A673 (cell line): ENCODE data around the gene CACNA2D3. TPM values are rescaled to one million over a fixed set of nuclear protein-coding genes. Genes with fewer than 3 reads are reported as not detected.

Experiments used
- BruUV-seq: library from RNA; stranded (reverse); fragments of 400-500 nt; replicated peaks from 2 replicates; lab custom pipeline; 2021; lab: Mats Ljungman, UMichigan
- CTCF ChIA-PET: fragments of 300-600 bp; sonication (Branson Sonifier 250); formaldehyde crosslinking; loops from one replicate; lab custom pipeline; 2022; ENCODE audit warnings: antibody characterized with exemption; lab: Charles Lee
- POLR2A ChIA-PET: fragments of 300-600 bp; sonication (Branson Sonifier 250); formaldehyde crosslinking; loops from one replicate; lab custom pipeline; 2022; ENCODE audit warnings: antibody characterized with exemption; ENCODE audit not compliant: low non-redundant PET; lab: Charles Lee
- DNase-seq: peaks from one replicate; pipeline ENCODE4 v3.0.0-alpha.2; 2015; ENCODE audit warnings: low spot score
- H3K27ac ChIP-seq: fragments of 200-600 bp; sonication (generic); 2 replicates; pipeline ENCODE4 v1.5.1; 2016; ENCODE audit warnings: mixed run types, low read depth, mild to moderate bottlenecking, mixed read lengths, antibody characterized with exemption, low read length; ENCODE audit not compliant: poor library complexity, severe bottlenecking
- H3K27me3 ChIP-seq: fragments of 200-600 bp; sonication (generic); replicated peaks from 2 replicates; pipeline ENCODE4 v1.6.1; 2017; ENCODE audit warnings: mixed run types, low read depth, mild to moderate bottlenecking, mixed read lengths, antibody characterized with exemption, low read length; ENCODE audit not compliant: insufficient read depth, poor library complexity
- H3K36me3 ChIP-seq: fragments of 200-600 bp; sonication (generic); 2 replicates; pipeline ENCODE4 v1.6.1; 2016; ENCODE audit warnings: mixed run types, mild to moderate bottlenecking, mixed read lengths, antibody characterized with exemption, low read length; ENCODE audit not compliant: insufficient read depth, poor library complexity, severe bottlenecking
- H3K4me1 ChIP-seq: fragments of 200-600 bp; sonication (generic); 2 replicates; pipeline ENCODE4 v1.6.1; 2017; ENCODE audit warnings: mixed run types, mild to moderate bottlenecking, mixed read lengths, antibody characterized with exemption, low read length; ENCODE audit not compliant: insufficient read depth, poor library complexity, severe bottlenecking
- H3K4me3 ChIP-seq: fragments of 200-600 bp; sonication (generic); 2 replicates; pipeline ENCODE4 v1.5.1; 2016; ENCODE audit warnings: low read depth, mixed run types, mild to moderate bottlenecking, mixed read lengths, low read length; ENCODE audit not compliant: poor library complexity, severe bottlenecking
- H3K9me3 ChIP-seq: fragments of 200-600 bp; sonication (generic); 2 replicates; pipeline ENCODE4 v1.6.1; 2016; ENCODE audit warnings: mixed run types, low read depth, mild to moderate bottlenecking, mixed read lengths, antibody characterized with exemption, low read length; ENCODE audit not compliant: poor library complexity, severe bottlenecking
- EZH2 ChIP-seq: fragments of 200-600 bp; sonication (generic); IDR thresholded peaks from 2 replicates; pipeline ENCODE4 v1.6.1; 2017; ENCODE audit warnings: borderline replicate concordance, low read depth, mild to moderate bottlenecking, mixed read lengths, antibody characterized with exemption, low read length; ENCODE audit not compliant: poor library complexity, severe bottlenecking
- intact Hi-C: fragments of 100-400 bp; cut with micrococcal nuclease; formaldehyde crosslinking; loops from one replicate; pipeline ENCODE4 v1.10.0; 2022; ENCODE audit not compliant: unreplicated experiment
- total RNA-seq: library from RNA; stranded (reverse); gene quantifications from 2 replicates; pipeline ENCODE4 v1.2.3, GENCODE V29; 2021
- TF ChIP-seq, protein P1 (sequence below): fragments of 300-800, 200-600 bp; sonication (generic); conservative IDR thresholded peaks from 2 replicates; pipeline ENCODE4 v1.5.1; 2017; ENCODE audit warnings: low read depth, mild to moderate bottlenecking, antibody characterized with exemption, low read length, moderate library complexity, mixed read lengths

CACNA2D3 gene
- total RNA-seq, 1 experiment from 2014 or later: not detected

DNA sequence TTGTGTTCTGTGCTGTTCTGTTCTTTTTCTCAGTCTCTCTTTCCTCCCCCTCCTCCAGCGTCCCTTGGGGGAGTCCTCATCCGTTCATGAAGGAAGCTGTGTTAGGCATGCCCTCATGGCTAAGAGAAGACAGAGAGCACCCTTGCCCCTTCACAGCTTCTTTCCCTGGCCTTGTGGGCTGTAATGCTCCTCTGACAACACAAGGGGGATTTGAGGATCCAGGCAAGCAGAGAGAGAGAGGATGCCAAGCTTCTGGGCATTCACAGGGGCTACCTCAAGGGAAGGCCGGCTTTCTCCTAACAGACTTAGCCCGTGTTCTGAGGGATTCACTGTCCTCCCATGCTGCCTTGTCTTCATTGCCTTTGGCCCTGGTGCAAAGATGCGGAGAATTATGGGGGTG lies 416.0 kb downstream of the CACNA2D3 start:
- Histone ChIP-seq H3K4me3 (no peak overlapping the region), H3K4me1 (no peaks in the 10 kb centered on the region), H3K9me3 (no peaks in the 10 kb centered on the region), H3K27ac (no peak overlapping the region), H3K27me3 (no peaks in the 10 kb centered on the region), H3K36me3 (no peaks in the 10 kb centered on the region)
- CTCF ChIA-PET: interaction anchor here (0.8 kb wide), 1 partner anchor 13 kb away, joined by 3 read pairs; no protein-coding TSS in a partner anchor
- peak; percentile 32 for DNase-seq
- no TSS peak for BruUV-seq
- TF ChIP-seq, protein P1, sequence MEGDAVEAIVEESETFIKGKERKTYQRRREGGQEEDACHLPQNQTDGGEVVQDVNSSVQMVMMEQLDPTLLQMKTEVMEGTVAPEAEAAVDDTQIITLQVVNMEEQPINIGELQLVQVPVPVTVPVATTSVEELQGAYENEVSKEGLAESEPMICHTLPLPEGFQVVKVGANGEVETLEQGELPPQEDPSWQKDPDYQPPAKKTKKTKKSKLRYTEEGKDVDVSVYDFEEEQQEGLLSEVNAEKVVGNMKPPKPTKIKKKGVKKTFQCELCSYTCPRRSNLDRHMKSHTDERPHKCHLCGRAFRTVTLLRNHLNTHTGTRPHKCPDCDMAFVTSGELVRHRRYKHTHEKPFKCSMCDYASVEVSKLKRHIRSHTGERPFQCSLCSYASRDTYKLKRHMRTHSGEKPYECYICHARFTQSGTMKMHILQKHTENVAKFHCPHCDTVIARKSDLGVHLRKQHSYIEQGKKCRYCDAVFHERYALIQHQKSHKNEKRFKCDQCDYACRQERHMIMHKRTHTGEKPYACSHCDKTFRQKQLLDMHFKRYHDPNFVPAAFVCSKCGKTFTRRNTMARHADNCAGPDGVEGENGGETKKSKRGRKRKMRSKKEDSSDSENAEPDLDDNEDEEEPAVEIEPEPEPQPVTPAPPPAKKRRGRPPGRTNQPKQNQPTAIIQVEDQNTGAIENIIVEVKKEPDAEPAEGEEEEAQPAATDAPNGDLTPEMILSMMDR: peak; percentile 39
- TF ChIP-seq EZH2: no peak
- intact Hi-C loops: no loop called here
- POLR2A ChIA-PET: no interaction called here

DNA sequence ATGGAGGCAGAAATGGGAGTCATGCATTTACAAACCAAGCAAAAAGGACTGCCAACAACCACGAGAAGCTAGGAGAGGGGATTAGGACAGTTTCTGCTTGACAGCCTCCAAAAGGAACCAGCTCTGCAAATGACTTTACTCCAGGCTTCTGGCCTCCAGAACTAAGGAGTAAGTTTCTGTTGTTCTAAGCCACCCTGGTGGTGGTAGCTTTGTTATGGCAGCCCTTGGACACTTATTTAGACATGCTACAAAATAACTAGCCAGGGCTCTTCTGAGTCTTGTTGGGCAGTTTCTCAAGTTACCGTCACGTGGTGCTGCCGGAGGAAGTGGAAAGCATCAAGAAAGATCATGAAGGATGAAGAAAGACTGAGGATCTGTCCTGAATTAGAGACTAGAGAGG lies 419.0 kb downstream of the CACNA2D3 start:
- POLR2A ChIA-PET: no interaction called here
- no peaks in the 10 kb centered on the region for H3K27me3 ChIP-seq
- no peak overlapping the region for H3K4me3 ChIP-seq

DNA sequence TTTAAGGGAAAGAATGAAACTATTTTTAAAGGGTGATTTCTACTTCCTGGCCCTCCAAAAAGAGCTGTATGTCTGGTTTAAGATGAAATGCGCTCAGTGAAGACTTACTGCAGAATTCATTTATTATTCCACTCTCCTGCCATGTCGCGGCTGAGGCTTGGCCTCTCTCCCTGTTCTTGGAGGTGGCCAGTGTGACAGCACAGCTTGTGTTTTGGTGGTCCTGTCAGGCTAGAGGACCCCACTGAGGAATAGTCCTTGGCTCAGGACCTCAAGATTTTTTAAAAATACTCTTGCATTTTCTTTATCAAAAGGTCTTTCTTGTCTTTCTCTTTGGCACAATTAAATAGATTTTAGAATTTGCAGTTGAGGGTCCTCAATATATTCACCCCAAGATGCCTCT lies 421.1 kb downstream of the CACNA2D3 start:
- H3K4me3 ChIP-seq: no peak overlapping the region
- ChIA-PET CTCF (no interaction called here), POLR2A (no interaction called here)
- no peak overlapping the region for H3K27ac ChIP-seq
- intact Hi-C loops: no loop called here
- no peak for TF ChIP-seq EZH2
- TF ChIP-seq, protein P1: no peak
- H3K27me3 ChIP-seq: no peaks in the 10 kb centered on the region
- no peaks in the 10 kb centered on the region for H3K4me1 ChIP-seq
- no peaks in the 10 kb centered on the region for H3K36me3 ChIP-seq
- H3K9me3 ChIP-seq: no peaks in the 10 kb centered on the region
- DNase-seq: no peak
- no TSS peak for BruUV-seq

More for the DNA sequence above, 419.0 kb downstream of the CACNA2D3 start:
- Histone ChIP-seq H3K27ac (no peak overlapping the region), H3K4me1 (no peaks in the 10 kb centered on the region), H3K9me3 (no peaks in the 10 kb centered on the region), H3K36me3 (no peaks in the 10 kb centered on the region)
- TF ChIP-seq, protein P1: no peak
- no peak for TF ChIP-seq EZH2
- no TSS peak for BruUV-seq
- DNase-seq: no peak
- intact Hi-C loops: no loop called here
- CTCF ChIA-PET: no interaction called here
